DND-41 (cell line): Measurements from ENCODE around the gene THUMPD1.

Experiments used
- ATAC-seq: fragments of 200-7000 bp; cut with Tn5 transposase; 3 replicates; pipeline ENCODE4 v1.9.1; 2021; ENCODE audit warnings: low read depth; ENCODE audit not compliant: insufficient read depth
- DNase-seq: peaks from one replicate; pipeline ENCODE4 v3.0.0-alpha.2; 2020
- H2AFZ ChIP-seq: 2 replicates; pipeline ENCODE4 v1.6.0; 2012; ENCODE audit warnings: low read depth, low read length
- H3K27ac ChIP-seq: 2 replicates; pipeline ENCODE4 v1.5.1; 2012; ENCODE audit warnings: low read length, inconsistent platforms
- H3K27me3 ChIP-seq: fragments of 200-600 bp; sonication (generic); 2 replicates; pipeline ENCODE4 v1.6.0; 2012; ENCODE audit warnings: low read length, mild to moderate bottlenecking, inconsistent platforms; ENCODE audit not compliant: insufficient read depth, poor library complexity
- H3K36me3 ChIP-seq: 2 replicates; pipeline ENCODE4 v1.5.1; 2012; ENCODE audit warnings: low read length, inconsistent platforms; ENCODE audit not compliant: insufficient read depth
- H3K4me1 ChIP-seq: 2 replicates; pipeline ENCODE4 v1.5.1; 2012; ENCODE audit warnings: mild to moderate bottlenecking, low read length; ENCODE audit not compliant: insufficient read depth
- H3K4me2 ChIP-seq: 2 replicates; pipeline ENCODE4 v1.6.0; 2012; ENCODE audit warnings: mild to moderate bottlenecking, moderate library complexity, low read length, inconsistent platforms; ENCODE audit not compliant: insufficient read depth
- H3K4me3 ChIP-seq, 2 experiments: fragments of 200-600 bp in 1 of 2; shearing (Covaris generic) in 1 of 2; 2 replicates each; pipeline ENCODE4 v1.5.1; 2012 to 2016; ENCODE audit warnings: inconsistent platforms in 2 of 2, low read length in 2 of 2, mild to moderate bottlenecking in 2 of 2, low read depth in 1 of 2, moderate library complexity in 1 of 2
- H3K79me2 ChIP-seq: 2 replicates; pipeline ENCODE4 v1.6.0; 2012; ENCODE audit warnings: low read length, inconsistent platforms; ENCODE audit not compliant: insufficient read depth
- H3K9ac ChIP-seq: 2 replicates; pipeline ENCODE4 v1.6.0; 2012; ENCODE audit warnings: low read depth, mild to moderate bottlenecking, inconsistent platforms, low read length, moderate library complexity
- H3K9me3 ChIP-seq: 2 replicates; pipeline ENCODE4 v1.5.1; 2012; ENCODE audit warnings: low read length, moderate library complexity, mild to moderate bottlenecking, inconsistent platforms; ENCODE audit not compliant: insufficient read depth, severe bottlenecking
- H4K20me1 ChIP-seq: 2 replicates; pipeline ENCODE4 v1.6.0; 2012; ENCODE audit warnings: low read length; ENCODE audit not compliant: insufficient read depth
- EZH2 ChIP-seq: IDR thresholded peaks from 3 replicates; pipeline ENCODE4 v1.6.1; 2012; ENCODE audit warnings: borderline replicate concordance, low read depth, mild to moderate bottlenecking, moderate library complexity, low read length, inconsistent platforms; ENCODE audit not compliant: severe bottlenecking
- TF ChIP-seq, protein P1 (sequence below): IDR thresholded peaks from 2 replicates; pipeline ENCODE4 v1.5.1; 2012; ENCODE audit warnings: borderline replicate concordance, low read length, moderate library complexity, mild to moderate bottlenecking; ENCODE audit not compliant: poor library complexity, severe bottlenecking; ENCODE audit errors: extremely low read depth

Gene THUMPD1

DNA sequence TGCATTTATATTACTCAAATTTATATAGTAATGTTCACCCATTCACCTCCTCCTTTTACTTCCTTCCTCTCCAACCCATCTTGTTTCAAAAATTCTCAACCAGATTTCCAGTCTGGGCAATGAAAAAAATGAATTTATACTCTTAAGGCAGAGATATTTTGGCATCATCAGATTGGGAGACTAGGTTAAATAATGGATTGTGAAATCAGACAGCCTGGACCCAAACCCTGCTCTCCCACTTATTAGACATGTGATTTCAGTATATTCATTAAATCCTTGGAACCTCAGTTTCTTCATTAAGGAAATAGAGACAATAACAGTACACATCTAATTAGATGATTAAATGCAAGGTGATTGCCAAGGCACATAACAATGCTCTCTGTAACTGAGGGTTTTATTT lies 52.0 kb downstream of the THUMPD1 start:
- no peaks in the 10 kb centered on the region for H3K4me1 ChIP-seq
- TF ChIP-seq EZH2 = no peak
- TF ChIP-seq, protein P1, sequence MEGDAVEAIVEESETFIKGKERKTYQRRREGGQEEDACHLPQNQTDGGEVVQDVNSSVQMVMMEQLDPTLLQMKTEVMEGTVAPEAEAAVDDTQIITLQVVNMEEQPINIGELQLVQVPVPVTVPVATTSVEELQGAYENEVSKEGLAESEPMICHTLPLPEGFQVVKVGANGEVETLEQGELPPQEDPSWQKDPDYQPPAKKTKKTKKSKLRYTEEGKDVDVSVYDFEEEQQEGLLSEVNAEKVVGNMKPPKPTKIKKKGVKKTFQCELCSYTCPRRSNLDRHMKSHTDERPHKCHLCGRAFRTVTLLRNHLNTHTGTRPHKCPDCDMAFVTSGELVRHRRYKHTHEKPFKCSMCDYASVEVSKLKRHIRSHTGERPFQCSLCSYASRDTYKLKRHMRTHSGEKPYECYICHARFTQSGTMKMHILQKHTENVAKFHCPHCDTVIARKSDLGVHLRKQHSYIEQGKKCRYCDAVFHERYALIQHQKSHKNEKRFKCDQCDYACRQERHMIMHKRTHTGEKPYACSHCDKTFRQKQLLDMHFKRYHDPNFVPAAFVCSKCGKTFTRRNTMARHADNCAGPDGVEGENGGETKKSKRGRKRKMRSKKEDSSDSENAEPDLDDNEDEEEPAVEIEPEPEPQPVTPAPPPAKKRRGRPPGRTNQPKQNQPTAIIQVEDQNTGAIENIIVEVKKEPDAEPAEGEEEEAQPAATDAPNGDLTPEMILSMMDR = no peak
- H3K27me3 ChIP-seq = no peaks in the 10 kb centered on the region
- DNase-seq = no peak
- no peak overlapping the region for H3K27ac ChIP-seq
- no peak overlapping the region for H3K9ac ChIP-seq
- no peak overlapping the region for H2AFZ ChIP-seq
- H3K9me3 ChIP-seq = no peaks in the 10 kb centered on the region
- H3K36me3 ChIP-seq = no peaks in the 10 kb centered on the region
- no peaks in the 10 kb centered on the region for H3K79me2 ChIP-seq
- H3K4me3 ChIP-seq = no peak overlapping the region
- H4K20me1 ChIP-seq = no peaks in the 10 kb centered on the region
- H3K4me2 ChIP-seq = no peak overlapping the region
- no peak for ATAC-seq

DNA sequence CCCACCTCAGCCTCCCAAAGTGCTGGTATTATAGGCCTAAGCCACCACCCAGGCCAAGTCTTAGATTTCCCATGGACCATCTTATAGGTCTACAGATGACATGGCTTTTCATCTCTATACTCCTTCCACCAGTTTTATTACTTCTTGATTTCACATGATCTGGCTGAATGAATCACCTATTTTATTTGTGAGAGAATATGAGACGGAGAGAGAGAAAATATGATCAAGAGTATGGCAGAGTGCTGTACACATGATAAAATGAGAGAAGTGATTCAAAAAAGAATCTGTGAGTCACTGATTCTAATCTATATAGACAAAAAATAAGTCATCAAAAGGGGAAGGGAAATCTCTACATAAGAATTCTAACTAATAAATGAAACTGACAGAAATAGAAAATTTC lies 57.8 kb downstream of the THUMPD1 start:
- Histone ChIP-seq H4K20me1 (no peaks in the 10 kb centered on the region), H3K9ac (no peak overlapping the region), H3K4me1 (no peaks in the 10 kb centered on the region), H3K9me3 (no peaks in the 10 kb centered on the region), H3K27me3 (no peaks in the 10 kb centered on the region), H3K36me3 (no peaks in the 10 kb centered on the region), H2AFZ (no peak overlapping the region), H3K4me2 (no peak overlapping the region), H3K4me3 (no peak overlapping the region), H3K79me2 (no peaks in the 10 kb centered on the region), H3K27ac (no peak overlapping the region)
- TF ChIP-seq, protein P1 = no peak
- TF ChIP-seq EZH2 = no peak
- ATAC-seq = no peak
- no peak for DNase-seq
